T-helper 1 cell treated with Interleukin-12 subunit alpha and Interleukin-12 subunit beta and Interleukin-4 antibody, amounts not matched to agents 30 ng/mL and 1 ng/mL, for 36 hours (primary cell): Measurements from ENCODE around the gene SMARCAL1. TPM values are rescaled to one million over a fixed set of nuclear protein-coding genes. Genes with fewer than 3 reads are reported as not detected.

Experiments used
- intact Hi-C: fragments of 100-400 bp; cut with micrococcal nuclease; formaldehyde crosslinking; loops from one replicate; pipeline ENCODE4 v1.15.1; 2024
- total RNA-seq: library from RNA; stranded (reverse); gene quantifications from 2 replicates; pipeline ENCODE4 v1.2.3, GENCODE V29; 2022

Gene SMARCAL1
- total RNA-seq, 1 donor from 2014 or later: 29.6 TPM

DNA sequence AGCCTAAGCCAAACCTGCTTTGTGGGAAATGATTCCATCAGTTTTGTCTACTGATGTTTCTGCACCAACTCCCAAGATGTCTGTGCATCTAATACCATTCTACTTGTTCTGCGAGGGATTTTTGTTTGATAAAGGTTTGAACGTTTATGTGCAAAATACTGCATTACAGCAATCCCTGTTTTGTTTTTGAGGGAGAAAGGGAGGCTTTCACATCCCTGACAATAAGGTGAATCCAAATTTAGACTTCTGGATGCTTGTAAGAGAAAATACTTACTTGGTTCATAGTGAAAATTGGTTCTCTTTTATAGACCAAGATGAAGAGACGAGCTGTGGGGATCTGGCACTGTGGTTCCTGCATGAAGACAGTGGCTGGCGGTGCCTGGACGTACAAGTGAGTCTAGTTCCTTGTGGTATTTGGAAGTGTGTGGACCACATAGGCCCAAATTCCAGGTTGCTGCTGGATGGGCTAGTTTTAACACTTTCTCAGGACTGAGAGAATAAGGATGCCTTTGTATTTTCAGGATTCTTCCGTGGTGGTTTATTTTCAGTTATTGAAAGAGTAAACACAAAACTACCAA, 87.4 kb downstream of the SMARCAL1 start:
- intact Hi-C loops: loop anchor here (2.0 to 10.0 kb wide), 8 partner anchors 108 to 1773 kb away; partner anchors contain the start of genes AAMP, ATIC, BARD1 and MREG

DNA sequence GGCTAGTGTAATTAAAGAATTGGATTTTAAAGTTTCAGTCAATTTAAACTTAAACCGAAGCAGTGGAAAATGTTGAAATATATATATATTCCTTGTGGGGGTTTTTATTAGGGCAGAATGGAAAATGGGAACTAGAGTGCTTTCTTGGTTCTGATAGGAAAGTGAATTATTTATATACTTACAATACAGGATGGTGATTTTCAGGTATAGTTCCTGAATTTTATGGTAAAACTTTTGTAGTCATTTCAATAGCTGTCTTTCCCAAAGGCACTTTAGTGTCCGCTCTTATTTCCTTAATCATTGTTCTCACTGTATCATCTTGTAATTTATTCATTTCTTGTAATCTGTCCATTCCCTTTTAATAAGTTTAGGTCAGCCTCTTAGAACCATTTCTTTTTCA, 88.3 kb downstream of the SMARCAL1 start:
- intact Hi-C loops: no loop called here

DNA sequence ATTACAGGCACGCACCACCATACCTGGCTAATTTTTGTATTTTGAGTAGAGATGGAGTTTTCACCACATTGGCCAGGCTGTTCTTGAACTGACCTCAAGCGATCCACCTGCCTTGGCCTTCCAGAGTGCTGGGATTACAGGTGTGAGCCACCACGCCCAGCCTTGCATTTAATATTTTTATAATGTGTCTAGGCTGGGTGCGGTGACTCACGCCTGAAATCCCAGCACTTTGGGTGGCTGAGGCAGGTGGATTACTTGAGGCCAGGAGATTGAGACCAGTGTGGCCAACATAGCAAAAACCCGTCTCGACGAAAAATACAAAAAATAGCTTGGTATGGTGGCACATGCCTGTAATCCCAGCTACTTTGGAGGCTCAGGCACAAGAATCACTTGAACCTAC, 89.6 kb downstream of the SMARCAL1 start:
- intact Hi-C loops: no loop called here

DNA sequence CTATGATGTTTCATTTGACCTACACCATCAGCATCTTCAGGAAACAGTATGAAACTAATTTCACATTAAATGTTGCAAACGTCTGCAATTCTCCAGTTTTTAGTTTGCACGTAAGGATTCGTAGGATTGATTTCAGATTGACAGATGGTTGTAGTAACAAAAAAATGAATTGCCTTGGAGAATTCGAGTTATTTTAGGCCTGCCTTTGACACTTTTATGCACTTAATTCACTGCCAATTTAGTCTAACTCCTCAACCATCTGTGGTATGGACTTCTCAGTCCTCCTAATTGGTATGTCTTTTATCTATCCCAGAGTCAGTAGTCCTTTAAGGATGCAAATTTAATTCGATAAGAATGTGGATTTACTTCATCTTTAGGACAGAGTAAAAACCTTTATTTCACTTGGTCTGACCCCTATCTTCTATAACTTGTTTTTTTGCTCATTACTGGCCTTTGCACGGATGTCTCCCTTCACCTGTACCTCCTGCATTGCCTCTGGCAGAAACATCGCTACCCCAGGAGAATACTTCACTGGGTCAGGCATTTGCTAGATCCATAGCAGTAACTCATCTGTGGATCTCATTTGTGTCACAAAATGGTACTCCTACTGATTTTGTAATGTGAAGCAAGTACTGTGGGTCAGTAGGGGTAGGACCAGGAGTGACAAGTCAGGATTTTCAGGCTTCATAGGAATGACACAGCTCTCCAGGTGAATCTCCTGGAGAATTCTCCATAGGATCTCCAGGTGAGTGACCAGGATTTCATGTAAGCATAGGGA, 90.3 kb downstream of the SMARCAL1 start:
- intact Hi-C loops: no loop called here

DNA sequence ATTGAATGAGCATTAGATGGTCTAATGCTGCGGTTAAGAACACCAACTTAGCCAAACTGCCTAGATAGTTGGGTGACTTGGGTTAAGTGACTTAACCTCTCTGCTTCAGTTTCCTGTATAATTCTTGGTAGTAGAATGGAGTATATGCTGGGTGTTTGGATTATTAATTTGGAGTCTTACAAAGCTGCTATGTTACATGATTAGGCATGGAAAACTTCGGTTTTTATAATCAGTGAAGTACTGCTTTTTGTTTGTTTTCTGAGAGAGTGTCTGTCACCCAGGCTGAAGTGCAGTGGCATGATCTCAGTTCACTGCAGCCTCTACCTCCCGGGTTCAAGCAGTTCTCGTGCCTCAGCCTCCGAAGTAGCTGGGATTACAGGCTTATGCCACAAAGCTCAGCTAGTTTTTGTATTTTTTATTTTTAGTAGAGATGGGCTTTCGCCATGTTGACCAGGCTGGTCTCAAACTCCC, 90.9 kb downstream of the SMARCAL1 start:
- intact Hi-C loops: no loop called here

DNA sequence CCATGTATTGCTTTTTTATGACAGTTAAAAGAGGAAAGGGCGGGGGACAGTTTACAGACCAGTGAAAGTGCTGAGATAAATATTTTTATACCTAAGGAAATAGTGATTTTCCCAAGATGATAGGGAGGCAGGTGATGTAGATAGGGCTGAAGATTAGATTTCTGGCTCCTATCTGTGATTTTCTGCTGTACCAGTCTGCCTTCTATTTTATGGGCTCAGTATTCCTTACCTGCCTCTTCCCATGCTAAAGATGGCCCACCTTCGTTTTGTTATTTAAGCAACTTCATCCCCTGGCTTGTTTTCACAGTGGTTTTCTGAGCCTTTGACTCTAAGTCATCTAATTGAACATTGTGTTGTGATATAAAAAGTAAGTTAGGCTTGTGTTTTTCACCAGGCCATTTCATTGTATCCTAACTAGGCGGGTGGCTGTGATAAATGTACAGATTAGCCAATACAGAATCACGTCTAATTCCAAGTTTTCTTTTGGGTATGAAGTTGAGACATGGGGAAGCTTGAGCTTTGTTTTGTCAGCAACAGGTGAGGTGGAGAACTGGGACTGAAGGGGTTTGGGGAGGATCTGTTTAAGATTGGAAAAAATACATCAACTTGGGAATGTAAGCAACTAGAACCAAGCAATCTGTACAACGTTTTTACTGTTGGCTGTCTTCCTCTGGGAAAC, 91.6 kb downstream of the SMARCAL1 start:
- intact Hi-C loops: no loop called here

DNA sequence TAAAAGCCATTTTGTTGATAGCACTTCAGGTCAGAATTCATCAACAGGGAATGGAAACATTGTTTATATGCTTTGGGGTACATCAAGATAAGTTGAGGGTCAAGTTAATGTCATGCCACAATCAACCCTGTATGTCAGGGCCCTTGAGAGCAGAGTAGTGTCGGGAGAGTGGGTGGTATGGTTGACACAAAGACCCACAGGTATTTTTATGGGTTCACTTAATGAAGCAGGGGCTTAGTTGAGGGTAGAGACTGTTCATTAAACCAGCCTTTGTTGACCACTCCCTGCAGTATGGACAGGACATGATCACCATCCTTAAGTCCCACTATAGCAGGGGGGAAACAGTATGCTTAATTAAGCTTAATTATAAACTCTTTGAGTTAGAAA, 92.1 kb downstream of the SMARCAL1 start:
- intact Hi-C loops: no loop called here

DNA sequence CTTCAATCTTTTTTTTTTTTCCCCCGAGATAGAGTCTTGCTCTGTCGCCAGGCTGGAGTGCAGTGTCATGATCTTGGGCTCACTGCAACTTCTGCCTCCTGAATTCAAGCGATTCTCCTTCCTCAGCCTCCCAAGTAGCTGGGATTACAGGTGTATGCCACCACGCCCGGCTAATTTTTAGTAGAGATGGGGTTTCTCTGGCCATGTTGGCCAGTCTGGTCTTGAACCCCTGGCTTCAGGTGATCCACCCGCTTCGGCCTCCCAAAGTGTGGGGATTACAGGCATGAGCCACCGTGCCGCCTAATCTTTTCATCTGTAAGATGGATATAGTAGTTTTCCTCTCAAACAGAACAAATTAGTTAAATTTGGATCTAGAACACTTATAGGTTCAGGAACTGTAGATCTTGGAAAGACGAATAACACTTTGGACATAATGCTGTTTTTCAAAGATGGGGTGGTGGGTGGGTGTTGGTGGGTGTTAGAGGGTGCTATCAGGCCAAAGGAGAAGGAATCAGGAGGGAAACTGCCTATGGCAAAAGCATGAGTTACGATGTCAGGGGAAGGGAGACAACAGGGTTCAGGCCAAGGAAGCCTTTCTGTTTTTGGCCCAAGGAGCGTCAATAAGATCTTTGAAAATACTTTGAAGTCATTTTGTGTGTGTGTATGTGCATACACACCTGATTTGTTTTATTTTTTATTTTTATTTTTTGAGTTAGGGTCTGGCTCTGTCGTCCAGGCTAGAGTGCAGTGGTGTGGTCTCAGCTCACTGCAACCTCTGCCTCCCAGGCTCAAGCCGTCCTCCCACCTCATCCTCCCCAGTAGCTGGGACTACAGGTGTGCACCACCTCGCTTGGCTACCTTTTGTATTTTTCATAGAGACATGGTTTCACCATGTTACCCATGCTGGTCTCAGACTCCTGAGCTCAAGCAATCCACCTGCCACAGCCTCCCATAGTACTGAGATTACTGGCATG, 93.1 kb downstream of the SMARCAL1 start:
- intact Hi-C loops: no loop called here

DNA sequence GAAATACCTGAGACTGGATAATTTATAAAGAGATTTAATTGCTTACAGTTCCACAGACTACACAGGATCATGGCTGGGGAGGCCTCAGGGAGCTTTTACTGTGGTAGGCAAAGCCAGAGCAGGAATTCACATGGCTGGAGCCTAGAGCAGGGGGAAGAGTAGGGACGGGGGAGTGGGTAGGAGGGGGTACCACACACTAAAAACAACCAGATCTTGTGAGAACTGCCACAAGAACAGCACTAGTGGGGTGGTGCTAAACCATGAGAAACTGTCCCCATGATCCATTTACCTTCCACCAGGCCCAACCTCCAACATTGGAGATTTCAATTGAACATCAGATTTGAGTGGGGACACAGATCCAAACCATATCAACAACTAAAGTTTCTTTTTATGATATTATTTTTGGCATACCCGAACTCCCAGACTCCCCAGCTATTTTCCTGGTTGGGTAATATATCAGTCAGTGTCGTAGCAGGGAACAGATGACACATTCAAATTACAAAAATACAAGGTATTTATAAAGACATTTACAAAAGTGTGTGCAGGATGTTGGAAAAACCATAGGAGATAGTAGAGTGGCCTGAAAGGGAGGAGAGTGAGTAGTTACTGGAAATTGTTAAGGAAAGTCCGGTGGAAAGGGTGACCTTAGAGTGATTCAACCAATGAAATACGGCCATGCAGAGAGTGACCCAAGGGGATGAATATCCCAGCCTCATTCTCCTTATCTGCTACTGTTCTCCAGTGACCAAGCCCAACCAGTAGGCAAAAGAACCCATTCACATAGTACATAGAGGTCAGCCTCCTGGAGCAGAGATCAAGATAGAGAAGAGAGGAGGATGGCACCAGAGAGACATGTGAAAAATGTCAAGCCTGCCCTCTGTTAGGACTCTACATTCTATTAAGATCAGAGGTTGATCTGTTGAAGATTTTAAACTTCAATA, 95.2 kb downstream of the SMARCAL1 start:
- intact Hi-C loops: no loop called here

DNA sequence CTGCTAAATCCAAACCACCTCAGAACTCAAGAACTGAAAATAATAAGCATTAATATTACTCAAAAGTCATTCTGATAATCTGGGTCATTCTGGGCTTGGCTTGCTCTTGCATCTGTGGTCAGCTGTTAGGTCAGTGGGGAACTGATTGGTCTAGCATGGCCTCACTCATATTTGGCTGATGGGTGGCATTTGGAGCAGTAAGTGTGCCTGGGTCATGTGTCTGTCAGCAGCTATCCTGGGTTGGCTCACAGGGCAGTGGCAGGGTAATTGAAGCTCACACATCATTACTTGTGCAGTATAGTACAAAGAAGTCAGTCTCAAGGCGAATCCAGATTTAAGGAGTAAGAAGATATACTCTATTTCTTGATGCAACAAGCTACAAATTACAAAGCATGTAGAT, 95.9 kb downstream of the SMARCAL1 start:
- intact Hi-C loops: no loop called here

DNA sequence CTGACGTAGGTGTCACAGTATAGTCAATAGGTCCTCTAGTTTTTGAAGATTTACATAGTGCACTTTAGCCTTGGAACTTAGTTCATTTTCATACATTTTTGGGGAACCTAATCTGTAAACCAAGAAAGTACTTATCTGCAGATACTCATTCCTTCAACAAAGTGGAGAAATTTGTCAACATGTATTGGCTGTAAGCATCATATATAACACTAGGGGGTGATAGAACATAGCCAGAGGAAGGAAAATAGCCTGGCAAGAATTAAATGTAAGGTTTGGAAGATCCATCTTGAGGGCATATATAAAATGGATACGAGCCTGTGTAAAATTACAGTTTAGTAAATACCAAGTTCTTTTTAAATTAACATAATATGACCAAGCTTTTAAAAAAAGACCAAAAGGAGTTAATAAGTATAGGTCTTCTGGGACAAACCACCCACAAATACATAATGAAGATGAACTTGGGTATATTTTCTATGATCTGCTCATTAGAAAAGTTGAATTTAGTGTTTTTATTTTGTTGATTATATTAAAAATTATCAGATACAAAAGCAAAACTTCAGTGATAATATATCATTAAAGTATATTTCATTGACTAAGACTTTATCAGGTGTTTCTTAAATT, 104.6 kb downstream of the SMARCAL1 start:
- intact Hi-C loops: loop anchor here (1.0 kb wide), 1 partner anchor 19 kb away; the partner anchor contains the start of gene RPL37A

DNA sequence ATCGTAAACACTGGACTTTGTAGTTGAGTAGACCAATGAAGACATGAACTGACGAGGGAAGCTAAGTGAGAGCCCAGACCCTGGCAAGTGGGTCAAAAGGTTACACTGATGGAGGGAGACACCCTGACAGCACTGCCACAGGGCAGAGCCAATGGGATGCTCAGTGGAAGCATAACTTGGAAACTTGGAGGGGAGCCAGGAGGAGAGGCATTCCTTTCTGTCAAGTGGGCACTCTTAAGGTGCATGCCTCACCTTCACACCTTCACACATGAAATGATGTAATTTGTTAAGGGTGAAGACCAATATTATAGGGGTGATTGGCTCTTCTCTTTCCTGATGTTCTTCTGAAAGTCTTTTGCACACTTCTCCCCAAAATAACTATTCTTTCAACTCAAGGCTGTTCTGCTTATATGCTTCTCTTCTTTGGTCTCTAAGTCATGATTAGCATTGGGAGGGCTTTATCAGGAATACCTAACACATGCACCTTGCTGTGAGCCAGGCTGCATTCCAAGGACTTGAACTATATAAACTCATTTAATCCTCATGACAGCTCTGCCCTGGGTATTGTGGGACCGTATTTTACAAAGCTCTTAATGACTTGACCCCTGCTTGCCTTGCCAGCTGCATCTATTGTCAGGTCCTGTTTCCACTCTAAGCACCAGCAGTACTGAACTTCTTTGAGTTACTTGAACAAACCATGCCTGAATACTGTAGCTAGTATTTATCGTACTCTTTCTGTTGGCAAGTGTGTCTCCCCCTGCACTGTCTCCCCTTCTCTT, 105.4 kb downstream of the SMARCAL1 start:
- intact Hi-C loops: loop anchor here (2.0 kb wide), 1 partner anchor 993 kb away; no protein-coding TSS in a partner anchor

DNA sequence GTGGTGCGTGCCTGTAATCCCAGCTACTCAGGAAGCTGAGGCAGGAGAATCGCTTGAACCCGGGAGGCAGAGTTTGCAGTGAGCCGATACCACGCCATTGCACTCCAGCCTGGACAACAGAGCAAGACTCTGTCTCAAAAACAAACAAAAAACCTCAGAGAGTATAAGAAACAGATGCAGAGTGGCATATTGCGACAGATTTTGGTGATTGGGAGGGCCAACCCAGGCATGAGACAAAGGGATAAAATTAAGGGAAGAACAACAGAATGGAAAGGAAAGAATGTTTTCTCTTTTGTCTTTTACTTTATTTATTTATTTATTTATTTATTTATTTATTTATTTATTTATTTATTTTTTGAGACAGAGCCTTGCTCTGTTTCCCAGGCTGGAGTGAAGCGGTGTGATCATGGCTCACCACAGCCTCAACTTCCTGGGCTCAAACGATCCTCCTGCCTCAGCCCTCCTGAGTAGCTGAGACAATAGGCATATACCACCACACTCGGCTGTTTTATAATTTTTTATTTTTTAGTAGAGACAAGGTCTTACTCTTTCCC, 106.4 kb downstream of the SMARCAL1 start:
- intact Hi-C loops: loop anchor here (1.0 to 2.0 kb wide), 3 partner anchors 148 to 1195 kb away; no protein-coding TSS in a partner anchor

DNA sequence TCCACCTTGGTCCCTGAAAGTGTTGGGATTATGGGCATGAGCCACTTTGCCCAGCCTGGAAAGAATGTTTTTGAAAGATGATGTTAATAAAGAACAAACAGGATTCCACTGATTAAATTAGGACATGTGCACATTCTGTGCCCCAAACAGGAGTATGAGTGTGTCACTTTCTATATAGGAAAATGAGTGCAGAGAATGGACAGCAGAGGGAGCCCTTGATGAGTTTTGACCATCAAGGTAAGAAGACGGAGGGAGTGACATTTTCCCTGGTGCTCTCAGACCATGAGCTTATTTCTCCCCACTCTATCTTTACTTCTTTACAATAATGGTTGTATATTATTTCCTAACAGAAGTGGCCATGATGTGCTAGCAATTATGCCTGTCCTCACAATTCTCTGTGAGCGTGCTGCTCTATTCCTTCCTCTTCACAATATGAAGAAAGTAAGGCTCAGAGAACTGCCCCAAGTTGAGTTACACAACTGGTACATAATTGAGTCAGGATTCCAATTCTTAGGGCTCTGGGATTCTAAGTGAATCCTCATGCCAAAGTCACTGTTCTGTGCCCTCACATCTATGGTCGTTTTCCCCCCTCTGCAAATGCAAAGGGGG, 107.0 kb downstream of the SMARCAL1 start:
- intact Hi-C loops: loop anchor here (1.0 to 2.0 kb wide), 3 partner anchors 147 to 1194 kb away; no protein-coding TSS in a partner anchor

DNA sequence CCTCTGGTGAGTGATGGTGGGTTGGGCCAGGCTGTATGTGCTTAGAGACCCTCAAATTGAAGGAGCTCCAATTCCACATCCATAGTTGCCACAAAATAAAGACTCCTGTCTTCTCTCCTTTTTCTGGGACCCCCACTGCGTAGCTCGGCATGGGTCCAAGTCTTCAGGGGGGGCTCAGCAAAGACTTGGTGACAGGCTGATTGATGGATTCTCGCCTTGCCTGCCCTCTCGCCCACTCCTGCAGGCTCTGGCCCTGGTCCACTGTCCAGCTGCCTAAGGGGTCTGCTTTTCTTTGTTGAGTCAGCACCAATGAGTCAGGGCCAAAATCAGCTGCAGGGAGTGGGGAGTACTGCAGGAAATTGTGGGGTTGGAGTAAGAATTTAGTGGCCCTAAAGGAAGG, 107.8 kb downstream of the SMARCAL1 start:
- intact Hi-C loops: no loop called here

DNA sequence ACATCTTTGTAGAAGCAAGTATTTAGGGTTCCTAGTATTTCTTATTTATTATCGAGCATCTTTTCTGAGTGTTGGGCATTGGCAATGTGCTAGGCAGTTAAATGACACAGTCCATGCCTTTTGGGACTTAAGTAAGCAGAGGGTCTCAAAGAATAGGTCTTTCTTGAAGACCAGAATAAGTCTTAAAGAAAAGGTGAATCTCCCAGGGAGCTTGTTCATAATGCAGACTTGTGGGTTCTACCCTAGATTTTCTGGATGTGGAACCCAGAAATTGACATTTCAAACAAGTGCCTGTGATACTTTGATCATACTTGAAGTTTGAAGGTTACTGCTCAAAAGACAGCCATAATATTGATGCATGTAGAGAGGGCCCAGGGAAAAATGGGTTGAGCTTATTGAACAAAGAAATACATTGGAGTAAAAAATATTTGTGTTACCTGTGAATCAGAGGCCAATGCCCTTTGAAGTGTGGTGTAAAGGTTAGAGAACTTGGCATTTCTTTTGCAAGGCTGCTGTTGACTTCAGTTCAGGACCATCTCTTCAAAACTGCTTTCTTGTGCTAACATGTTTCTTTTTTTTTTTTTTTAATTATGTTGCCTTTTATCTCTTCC, 110.7 kb downstream of the SMARCAL1 start:
- intact Hi-C loops: no loop called here

DNA sequence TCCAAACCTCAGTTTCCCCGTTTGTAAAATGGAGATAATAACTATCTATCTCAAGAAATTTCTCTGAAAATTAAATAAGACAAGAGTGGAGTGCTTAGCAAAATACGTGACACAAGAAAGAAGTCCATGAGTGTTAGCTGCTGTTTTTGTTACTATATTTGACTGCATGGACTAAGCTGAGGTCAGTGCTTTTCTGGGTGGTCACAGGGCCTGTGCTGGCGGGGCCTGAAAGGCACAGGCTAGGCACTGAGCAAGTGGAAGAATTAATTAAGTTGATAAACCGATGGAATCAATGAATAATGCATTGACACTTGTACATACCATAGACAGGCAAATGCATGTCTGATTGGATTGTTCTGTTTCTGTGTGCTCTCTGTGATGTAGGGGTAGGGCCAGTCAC, 113.7 kb downstream of the SMARCAL1 start:
- intact Hi-C loops: no loop called here
